ENCODE measurements around the gene MYORG.

The MYORG gene

DNA sequence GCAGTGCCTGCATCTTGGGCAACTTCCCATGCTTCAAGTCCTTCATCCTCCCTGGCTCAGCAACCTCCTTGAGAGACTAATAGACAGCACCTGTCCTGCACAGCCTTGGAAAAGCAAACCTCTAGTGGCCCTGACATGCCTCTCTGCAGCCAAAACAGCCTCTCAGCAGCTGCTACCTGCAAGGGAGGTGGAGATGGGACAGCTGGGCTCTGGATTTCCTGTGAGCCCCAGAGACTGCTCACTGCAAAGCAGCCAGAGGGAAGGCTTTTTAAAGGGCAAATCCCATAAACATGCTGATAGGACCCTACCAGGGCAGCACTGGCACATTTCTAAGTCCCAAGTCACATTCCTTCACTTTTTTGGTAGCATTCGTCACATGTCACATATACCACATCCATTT lies 31.5 kb upstream of the MYORG start:
- no peak overlapping the region for H3K27ac ChIP-seq
- no peak for TF ChIP-seq ZFX (IDR thresholded peaks at IDR 0.05)
- TF ChIP-seq, protein P1, sequence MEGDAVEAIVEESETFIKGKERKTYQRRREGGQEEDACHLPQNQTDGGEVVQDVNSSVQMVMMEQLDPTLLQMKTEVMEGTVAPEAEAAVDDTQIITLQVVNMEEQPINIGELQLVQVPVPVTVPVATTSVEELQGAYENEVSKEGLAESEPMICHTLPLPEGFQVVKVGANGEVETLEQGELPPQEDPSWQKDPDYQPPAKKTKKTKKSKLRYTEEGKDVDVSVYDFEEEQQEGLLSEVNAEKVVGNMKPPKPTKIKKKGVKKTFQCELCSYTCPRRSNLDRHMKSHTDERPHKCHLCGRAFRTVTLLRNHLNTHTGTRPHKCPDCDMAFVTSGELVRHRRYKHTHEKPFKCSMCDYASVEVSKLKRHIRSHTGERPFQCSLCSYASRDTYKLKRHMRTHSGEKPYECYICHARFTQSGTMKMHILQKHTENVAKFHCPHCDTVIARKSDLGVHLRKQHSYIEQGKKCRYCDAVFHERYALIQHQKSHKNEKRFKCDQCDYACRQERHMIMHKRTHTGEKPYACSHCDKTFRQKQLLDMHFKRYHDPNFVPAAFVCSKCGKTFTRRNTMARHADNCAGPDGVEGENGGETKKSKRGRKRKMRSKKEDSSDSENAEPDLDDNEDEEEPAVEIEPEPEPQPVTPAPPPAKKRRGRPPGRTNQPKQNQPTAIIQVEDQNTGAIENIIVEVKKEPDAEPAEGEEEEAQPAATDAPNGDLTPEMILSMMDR (conservative IDR thresholded peaks at IDR 0.05): no peak

DNA sequence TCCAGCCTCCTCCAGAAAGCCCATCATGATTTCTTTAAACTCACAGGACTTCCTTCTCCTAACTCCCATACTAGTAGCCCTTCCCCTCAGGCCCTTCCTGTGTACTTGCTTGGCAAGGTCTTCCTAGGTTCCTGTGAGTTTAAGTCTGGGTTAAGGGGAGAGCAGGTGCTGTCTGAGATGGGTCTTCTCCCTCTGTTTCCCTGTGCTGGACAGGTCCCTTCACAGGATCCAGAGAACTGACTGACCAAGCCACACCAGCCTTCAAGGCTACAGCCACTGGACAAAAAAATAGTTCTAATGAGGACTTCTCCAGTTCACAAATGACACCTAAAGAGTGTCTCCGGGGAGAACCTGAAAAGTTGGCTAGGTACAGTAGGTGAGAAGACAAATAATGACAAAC lies 29.5 kb upstream of the MYORG start:
- TF ChIP-seq, protein P1 (conservative IDR thresholded peaks at IDR 0.05): no peak
- TF ChIP-seq ZFX (IDR thresholded peaks at IDR 0.05): no peak
- H3K27ac ChIP-seq: no peak overlapping the region

DNA sequence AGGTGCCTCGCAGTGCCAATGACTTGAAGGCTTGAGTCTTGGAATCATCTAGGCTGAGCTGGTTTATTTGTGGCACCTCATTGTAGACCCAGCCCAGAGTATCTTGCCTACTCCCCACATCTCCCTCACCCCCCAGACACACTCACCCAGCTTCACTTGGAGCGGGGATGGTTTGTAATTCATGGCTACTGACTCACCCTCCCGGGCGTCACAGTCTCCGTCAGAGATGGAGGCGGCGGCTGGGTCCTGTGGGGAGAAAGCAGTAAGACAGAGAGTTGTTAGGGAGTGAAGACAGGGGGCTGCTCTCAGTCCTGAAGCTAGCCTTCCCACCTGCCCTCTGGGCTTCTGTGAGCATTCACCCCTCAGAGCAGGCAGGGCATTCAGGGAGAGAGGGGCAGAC lies 29.0 kb upstream of the MYORG start:
- H3K27ac ChIP-seq: no peak overlapping the region
- TF ChIP-seq ZFX (IDR thresholded peaks at IDR 0.05): no peak
- TF ChIP-seq, protein P1 (conservative IDR thresholded peaks at IDR 0.05): no peak

DNA sequence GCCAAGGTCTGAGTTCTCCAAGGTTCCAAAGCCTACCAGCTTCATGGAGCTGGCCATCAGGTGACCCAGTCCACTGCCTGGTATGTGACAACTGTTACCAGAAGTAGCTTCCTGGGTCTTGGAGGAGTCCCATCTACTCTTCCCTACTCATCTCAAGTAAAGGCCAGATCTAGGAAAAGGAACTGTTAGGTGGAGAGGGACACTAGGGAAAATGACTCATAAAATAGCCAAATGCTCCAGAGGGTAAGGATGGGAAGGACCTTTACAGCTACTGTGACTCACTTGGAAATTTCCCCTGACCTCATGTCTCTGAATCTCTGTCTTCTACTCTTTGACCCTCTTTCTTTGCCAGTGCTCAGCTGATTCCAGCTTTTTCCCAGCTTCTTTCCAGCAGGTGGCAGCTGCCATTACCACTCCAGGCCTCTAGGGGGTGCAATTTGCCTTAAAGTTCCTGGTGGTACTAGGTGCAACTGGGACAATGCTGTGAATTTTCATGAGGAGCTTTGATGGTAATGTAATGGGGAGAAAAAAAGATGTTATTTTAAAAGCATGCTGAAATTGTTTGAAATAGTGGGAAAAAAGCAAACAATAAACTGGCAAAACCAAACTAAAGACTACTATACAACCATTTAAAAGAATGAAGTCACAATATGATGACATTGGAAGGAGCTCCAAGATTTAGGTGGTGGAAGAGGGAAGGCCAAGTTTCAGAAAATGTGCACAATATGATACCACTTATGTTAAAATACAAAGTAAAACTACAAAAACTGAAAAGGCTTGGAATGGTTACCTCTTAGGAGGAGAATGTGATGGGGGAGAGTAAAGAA lies 27.1 kb upstream of the MYORG start:
- no peak overlapping the region for H3K27ac ChIP-seq
- TF ChIP-seq, protein P1 (conservative IDR thresholded peaks at IDR 0.05): peak; percentile 96
- no peak for TF ChIP-seq ZFX (IDR thresholded peaks at IDR 0.05)

DNA sequence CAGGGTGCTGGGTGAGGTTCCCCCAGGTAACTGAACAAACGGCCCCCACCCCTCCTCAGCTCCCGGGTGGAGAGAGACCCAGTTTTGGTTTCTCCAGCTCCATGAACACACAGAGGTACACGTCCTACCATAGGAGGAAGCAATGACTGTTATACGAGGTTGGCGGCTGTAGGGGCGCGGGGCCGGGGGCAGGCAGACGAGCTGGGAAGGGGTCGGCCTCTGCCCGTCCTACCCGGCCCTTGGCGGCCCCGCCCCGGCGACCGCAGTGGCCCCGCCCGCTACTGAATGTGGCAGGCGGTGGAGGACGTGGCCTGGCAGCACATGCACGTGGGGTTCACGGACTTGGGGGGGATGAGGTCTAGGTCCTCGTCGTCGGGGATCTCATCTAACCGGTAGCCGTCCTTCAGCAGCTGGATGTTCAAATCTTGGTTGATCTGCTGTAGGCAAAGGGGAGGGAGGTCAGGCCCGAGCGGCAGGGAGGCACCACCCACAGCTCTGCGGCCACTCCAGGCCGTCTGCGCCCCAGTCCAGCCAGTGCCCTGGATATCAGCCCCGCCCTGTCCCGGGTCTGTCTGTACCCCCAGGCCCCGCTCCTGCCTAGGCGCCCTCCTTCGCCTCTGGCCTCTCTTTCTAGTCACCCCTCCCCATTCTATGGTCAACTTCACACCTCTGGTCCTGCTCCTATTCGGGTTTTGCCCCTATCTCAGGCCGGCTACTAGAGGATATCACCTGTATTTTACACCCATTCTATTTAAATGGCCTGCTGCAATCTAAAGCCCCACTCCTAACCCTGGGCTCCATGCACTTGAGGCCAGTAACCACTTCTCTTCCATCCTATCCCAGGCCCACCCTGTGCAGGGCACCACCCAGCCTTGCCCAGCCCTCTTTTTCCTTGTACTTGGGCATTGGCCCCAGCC lies 24.2 kb upstream of the MYORG start:
- no peak for TF ChIP-seq ZFX (IDR thresholded peaks at IDR 0.05)
- TF ChIP-seq, protein P1 (conservative IDR thresholded peaks at IDR 0.05): no peak
- H3K27ac ChIP-seq: no peak overlapping the region

DNA sequence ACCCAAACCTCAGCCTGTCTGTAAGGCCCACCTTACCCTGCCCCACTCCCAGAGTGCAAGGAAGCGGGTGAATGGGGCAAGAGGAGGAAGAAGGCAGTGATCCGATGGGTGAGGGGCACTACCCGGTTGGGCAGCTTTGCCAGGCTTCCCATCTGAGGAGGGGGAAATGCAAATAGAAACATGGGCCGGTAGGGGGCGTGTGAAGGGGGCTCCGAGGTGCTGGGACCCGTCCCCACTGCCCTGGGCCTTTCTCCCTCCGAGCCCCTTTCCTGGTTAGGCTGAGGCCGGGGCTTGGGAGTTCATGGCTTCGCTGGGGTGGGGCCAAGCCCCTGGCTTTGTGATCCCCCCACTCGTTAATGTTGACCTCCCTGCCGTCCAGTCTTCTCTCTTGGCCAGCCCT lies 23.6 kb upstream of the MYORG start:
- TF ChIP-seq ZFX (IDR thresholded peaks at IDR 0.05): no peak
- TF ChIP-seq, protein P1 (conservative IDR thresholded peaks at IDR 0.05): 0 out of 2 replicates have a peak, but pooled peaks have one; percentile 8
- no peak overlapping the region for H3K27ac ChIP-seq

DNA sequence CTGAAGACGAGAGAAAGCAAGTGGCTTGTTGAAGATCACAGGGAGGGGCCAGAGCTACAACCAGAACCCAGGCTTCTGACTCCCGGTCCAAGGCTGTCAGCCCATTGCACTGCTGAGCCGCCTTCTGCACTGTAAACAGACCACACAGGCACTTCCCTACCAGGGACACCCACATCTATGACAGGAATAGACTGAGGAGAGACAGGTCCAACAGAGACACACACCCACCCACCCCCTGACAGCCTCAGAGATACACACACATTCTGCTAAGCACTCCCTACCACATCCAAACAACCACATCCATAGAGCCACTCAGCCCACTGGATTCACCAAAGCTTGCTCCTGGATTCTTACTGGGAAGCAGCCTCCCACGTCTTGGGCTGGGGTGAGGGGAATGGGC lies 23.0 kb upstream of the MYORG start:
- TF ChIP-seq ZFX (IDR thresholded peaks at IDR 0.05): no peak
- TF ChIP-seq, protein P1 (conservative IDR thresholded peaks at IDR 0.05): no peak
- H3K27ac ChIP-seq: no peak overlapping the region
